Fibroblast of lung (primary cell): Measurements from ENCODE around the gene MYO3B.

ENCODE experiments used
- EZH2 ChIP-seq: IDR thresholded peaks from 2 replicates; pipeline ENCODE4 v1.5.1; 2012; ENCODE audit warnings: low read length, control low read depth, mild to moderate bottlenecking; ENCODE audit errors: missing control alignments
- TF ChIP-seq, protein P1 (sequence below), 2 donors: IDR thresholded peaks in 1 of 2; conservative IDR thresholded peaks in 1 of 2; 1 replicate in 1 of 2; 2 replicates in 1 of 2; pipeline ENCODE4 v1.5.1; 2011 to 2012; ENCODE audit warnings: low read length in 2 of 2, control low read depth in 1 of 2, inconsistent platforms in 1 of 2, low read depth in 1 of 2, mild to moderate bottlenecking in 1 of 2

DNA sequence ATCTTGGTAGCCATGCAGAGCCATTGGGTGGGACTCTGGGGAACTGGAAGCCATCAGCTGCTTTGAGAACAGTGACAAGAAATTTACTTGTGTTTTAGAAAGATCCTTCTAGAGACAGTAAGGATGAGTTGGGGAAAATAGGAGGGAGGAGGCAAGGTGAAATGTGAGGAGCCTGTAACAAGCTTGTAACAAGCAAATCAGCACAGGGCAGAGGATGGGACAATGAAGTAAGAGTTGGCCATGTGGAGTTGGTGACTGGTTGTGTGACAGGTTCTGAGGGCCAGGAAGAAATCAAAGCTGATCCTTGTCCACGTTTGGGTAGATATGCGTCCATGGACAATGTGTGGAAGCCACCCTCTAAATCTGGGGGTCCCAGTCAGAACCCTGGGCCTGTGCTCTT, 84.4 kb downstream of the MYO3B start:
- TF ChIP-seq, protein P1, sequence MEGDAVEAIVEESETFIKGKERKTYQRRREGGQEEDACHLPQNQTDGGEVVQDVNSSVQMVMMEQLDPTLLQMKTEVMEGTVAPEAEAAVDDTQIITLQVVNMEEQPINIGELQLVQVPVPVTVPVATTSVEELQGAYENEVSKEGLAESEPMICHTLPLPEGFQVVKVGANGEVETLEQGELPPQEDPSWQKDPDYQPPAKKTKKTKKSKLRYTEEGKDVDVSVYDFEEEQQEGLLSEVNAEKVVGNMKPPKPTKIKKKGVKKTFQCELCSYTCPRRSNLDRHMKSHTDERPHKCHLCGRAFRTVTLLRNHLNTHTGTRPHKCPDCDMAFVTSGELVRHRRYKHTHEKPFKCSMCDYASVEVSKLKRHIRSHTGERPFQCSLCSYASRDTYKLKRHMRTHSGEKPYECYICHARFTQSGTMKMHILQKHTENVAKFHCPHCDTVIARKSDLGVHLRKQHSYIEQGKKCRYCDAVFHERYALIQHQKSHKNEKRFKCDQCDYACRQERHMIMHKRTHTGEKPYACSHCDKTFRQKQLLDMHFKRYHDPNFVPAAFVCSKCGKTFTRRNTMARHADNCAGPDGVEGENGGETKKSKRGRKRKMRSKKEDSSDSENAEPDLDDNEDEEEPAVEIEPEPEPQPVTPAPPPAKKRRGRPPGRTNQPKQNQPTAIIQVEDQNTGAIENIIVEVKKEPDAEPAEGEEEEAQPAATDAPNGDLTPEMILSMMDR (conservative IDR thresholded peaks at IDR 0.05 in 1 of 2, IDR thresholded peaks at IDR 0.05 in 1 of 2; ENCODE audit: low read depth in 1 of 2, low read length in 2 of 2) = no peak
- no peak for TF ChIP-seq EZH2
